Inflammatory macrophage treated with lipopolysaccharide for 1 hour (primary cell): ENCODE measurements around the gene LHFPL6.

Experiments used
- DNase-seq, 2 donors: peaks; one replicate each; pipeline ENCODE4 v3.0.0-alpha.2; 2020 to 2022

LHFPL6 gene

GRCh38 chr13:39552246-39552645 is 50.7 kb downstream of the LHFPL6 start:
- no peak for DNase-seq

DNA sequence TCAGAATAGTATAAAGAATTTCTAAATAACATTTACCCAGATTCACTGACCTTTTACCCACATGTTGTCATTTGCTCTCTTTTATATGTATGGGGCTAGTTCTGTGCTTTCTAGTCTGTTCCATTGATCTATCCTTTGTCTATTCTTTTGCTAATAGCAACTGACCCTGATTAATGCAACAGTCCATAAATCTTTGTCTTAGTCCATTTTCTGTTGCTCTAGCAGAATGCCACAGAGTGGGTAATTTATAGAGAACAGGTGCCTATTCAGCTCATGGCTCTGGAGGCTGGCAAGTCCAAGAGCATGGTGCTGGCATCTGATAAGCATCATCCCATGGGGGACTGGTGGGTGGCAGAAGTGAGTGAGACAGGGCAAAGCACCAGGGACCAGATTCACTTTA is 52.1 kb downstream of the LHFPL6 start:
- DNase-seq: no peak

- no peak for DNase-seq
These were observed 55.9 kb downstream of the LHFPL6 start for GRCh38 chr13:39547108-39547507.

DNA sequence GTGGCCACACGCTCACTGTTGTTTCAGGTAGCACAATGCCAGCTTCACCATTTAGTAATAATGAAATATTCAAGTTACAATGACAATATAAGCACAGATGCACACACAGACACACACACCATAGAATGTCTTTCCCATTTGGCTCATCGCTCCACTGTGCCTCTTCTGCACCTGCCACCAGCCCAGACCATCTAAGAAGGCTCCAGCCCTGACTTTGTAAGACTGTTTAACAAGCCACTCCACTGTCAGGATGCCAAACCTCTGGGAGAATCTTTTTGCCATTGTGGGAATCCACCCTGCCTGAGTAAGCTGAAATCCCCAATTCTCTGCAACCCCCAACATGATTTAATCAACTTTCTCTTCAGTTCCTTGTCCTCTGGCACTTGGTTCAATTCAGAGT is 60.6 kb downstream of the LHFPL6 start:
- no peak for DNase-seq

GRCh38 chr13:39540929-39541605 is 61.9 kb downstream of the LHFPL6 start:
- no peak for DNase-seq

- no peak for DNase-seq
These were observed 63.9 kb downstream of the LHFPL6 start for GRCh38 chr13:39538816-39539790.

GRCh38 chr13:39536906-39537305 is 66.1 kb downstream of the LHFPL6 start:
- DNase-seq: no peak

GRCh38 chr13:39536274-39536673 is 66.7 kb downstream of the LHFPL6 start:
- no peak for DNase-seq

- DNase-seq: no peak
These were observed 69.3 kb downstream of the LHFPL6 start for GRCh38 chr13:39533651-39534150.

GRCh38 chr13:39531646-39532045 is 71.3 kb downstream of the LHFPL6 start:
- DNase-seq: no peak

DNA sequence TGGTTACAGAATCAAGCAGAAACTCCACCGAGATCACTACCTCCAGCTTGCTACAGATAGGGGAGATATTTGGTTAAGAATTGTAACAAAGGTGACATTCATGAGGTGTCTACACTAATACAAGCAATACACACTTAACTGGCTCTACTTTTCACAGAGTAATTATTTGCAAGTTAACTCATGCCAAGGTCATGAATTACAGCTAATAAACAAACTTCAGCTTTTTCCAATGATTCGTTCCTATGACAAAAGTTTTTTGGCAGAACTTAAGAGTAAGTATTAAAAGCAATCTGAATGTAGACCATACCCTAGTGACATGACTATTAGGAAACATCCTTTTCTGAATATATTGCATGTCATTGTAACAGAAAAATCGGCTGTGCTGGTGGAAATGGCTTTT is 72.1 kb downstream of the LHFPL6 start:
- DNase-seq: no peak

DNA sequence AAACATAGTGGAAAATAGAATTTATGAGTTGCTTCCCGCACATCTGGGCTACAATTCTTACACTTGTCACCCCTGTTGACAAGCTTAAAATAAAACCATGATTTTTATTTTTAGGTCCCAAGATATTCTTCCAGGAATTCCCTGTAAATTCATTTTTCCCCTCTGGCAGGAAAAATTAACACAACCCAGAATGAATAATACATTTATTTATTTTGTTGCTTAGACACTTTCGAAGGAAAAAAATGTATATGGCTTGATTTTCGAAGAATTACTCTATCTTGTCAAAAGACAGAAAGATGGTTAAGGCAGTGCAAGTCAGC is 74.4 kb downstream of the LHFPL6 start:
- DNase-seq: no peak

GRCh38 chr13:39527961-39528660 is 74.9 kb downstream of the LHFPL6 start:
- DNase-seq: no peak

GRCh38 chr13:39527301-39527700 is 75.7 kb downstream of the LHFPL6 start:
- DNase-seq: no peak

DNA sequence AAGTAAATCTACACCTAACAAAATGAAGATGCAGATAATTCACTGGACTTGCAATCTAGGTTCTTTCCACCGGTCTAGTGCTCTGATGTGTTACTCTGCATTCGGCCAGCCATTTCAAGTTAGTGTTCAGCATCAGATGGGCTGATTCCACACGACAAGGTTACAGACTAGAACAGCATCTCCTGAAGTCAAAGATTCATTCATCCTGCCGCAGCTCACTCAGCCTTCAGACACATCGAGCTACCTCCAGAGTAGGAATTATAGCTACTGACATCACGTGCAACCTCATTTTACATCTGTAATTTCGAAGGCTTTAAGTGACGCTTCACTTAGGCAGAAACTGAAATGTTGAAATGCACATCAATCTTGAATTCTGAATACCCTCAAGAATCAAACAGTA is 76.5 kb downstream of the LHFPL6 start:
- no peak for DNase-seq

DNA sequence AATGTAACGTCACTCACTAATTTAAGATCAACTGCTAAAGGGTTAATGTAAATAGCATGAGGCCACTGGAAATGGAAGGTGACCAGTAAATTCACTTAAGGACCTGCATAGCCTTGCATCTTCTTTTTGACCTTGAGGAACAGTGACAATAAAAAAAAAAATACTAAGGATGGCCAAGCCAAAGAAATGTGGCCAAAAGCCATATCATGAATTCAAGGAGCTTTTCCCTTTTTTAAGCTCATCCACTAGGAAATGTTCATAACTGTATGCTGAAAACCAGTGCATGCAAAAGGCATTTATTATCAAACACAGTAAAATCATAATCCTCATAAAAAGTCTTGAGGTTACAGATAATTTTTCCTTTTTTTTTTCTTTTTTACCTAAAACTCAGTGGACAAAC is 77.5 kb downstream of the LHFPL6 start:
- no peak for DNase-seq

DNA sequence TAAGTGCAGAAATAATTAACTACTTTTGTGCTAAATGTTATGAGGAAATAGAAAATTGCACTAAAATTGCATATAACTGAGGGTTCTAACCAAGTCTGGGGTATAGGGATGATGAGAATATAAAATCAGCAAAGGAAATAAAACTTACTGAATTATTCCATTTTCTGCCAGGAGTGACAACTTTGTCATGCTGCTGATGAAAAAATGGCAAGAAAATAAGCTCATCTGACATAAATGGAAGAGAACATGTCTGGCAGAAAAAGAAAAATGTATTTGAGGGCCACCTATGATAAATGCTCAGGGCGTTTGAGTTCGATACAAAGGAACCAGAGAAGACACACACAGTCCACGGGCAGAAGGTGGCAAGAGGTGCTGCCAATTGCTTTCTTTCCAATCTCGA is 78.2 kb downstream of the LHFPL6 start:
- DNase-seq: no peak

GRCh38 chr13:39522329-39522728 is 80.7 kb downstream of the LHFPL6 start:
- no peak for DNase-seq

DNA sequence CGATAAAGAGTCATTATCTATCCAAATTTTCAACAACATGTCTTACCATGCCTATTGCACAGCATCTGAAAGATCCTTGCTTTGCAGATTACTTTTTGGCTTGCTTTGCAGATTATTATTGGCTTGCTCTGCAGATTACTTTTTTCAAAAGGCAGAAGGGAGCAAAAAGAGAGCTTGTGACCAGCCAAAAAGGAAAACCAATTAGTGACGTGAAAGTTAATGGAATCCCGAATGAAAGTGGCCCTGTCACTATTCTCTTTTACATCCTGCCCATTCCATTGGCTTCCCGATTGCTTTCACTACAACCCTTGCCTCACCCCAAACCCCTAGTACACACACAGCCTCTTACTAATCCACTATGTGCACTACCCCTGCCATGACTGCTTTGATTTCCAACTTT is 81.3 kb downstream of the LHFPL6 start:
- DNase-seq: no peak

DNA sequence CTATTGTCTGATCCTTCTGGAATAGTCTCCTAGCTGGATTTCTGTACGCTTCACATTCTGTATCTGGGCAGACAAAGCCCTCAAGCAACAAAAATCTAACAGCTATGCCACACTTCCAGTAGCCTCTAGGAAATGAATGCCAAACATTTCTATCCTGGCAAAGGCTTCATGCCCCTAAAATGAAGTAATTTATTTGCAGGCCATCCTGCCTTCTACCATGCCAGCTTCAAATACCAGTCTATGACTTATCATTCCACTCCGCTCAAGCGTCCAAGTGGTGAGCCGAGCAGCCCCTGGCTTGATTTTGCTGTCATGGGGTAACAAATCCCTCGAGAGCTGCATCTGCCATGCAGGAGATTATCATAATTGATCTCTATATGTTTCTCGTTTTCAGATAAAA is 86.9 kb downstream of the LHFPL6 start:
- no peak for DNase-seq

DNA sequence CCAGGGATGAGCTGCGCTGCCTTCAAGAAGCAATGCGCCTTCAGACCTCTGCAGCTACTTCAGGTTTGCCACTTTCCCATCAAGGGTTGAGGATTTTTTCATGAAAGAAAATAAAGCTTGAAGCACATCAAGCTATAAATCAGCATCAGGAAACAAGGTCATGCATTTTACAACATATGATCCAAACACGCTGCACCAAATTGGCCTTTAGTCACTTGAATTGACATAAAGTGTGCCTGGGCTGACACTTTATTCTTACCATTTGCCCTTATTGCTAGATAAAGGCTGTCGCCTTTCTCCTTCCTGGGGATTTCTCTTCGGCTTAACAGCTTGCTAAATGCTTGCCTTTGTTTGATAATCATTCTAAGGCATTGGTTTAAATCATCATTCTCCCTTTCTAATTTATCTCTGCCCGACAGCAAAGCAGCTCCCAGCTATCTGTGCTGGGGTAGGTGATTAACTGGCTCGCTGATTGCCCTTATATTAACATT is 87.7 kb downstream of the LHFPL6 start:
- no peak for DNase-seq

GRCh38 chr13:39512687-39513086 is 90.3 kb downstream of the LHFPL6 start:
- no peak for DNase-seq

GRCh38 chr13:39510316-39510695 is 92.7 kb downstream of the LHFPL6 start:
- DNase-seq: no peak
